Lung (tissue), 12 donors: ENCODE measurements around the gene LTB4R. TPM values are rescaled to one million over a fixed set of nuclear protein-coding genes. Genes with fewer than 3 reads are reported as not detected.

ENCODE experiments used
- ATAC-seq: fragments of 200-7000 bp; cut with Tn5 transposase; one replicate; pipeline ENCODE4 v1.9.1; 2020; ENCODE audit warnings: moderate number of reproducible peaks; ENCODE audit not compliant: insufficient read depth, low FRiP score
- DNase-seq, 3 donors: peaks; one replicate each; pipeline ENCODE4 v3.0.0-alpha.2; 2013 to 2017
- H3K27ac ChIP-seq, 2 donors: one replicate each; pipeline ENCODE4 v1.5.1; 2013; ENCODE audit warnings: mild to moderate bottlenecking in 2 of 2, moderate library complexity in 2 of 2, control low read depth in 1 of 2, inconsistent platforms in 1 of 2, low read depth in 1 of 2, low read length in 1 of 2
- H3K27me3 ChIP-seq, 3 donors: one replicate each; pipeline ENCODE4 v1.5.1; 2013; ENCODE audit warnings: low read length in 2 of 3; ENCODE audit not compliant: control insufficient read depth in 3 of 3, insufficient read depth in 3 of 3
- H3K36me3 ChIP-seq, 4 donors: one replicate each; pipeline ENCODE4 v1.5.1; 2013; ENCODE audit warnings: low read length in 4 of 4, mild to moderate bottlenecking in 1 of 4, moderate library complexity in 1 of 4; ENCODE audit not compliant: control insufficient read depth in 4 of 4, insufficient read depth in 4 of 4
- H3K4me1 ChIP-seq, 5 donors: one replicate each; pipeline ENCODE4 v1.5.1; 2013; ENCODE audit warnings: low read length in 5 of 5, mild to moderate bottlenecking in 2 of 5, moderate library complexity in 1 of 5; ENCODE audit not compliant: control insufficient read depth in 5 of 5, insufficient read depth in 5 of 5
- H3K4me3 ChIP-seq: one replicate; pipeline ENCODE4 v1.5.1; 2013; ENCODE audit warnings: mild to moderate bottlenecking, control low read depth, moderate library complexity
- H3K9ac ChIP-seq, 2 donors: one replicate each; pipeline ENCODE4 v1.5.1; 2013; ENCODE audit warnings: low read length in 2 of 2, control low read depth in 1 of 2; ENCODE audit not compliant: insufficient read depth in 1 of 2
- H3K9me3 ChIP-seq, 4 donors: one replicate each; pipeline ENCODE4 v1.5.1; 2013; ENCODE audit warnings: low read length in 3 of 4, mild to moderate bottlenecking in 1 of 4, moderate library complexity in 1 of 4; ENCODE audit not compliant: control insufficient read depth in 4 of 4, insufficient read depth in 3 of 4
- CTCF ChIP-seq: IDR thresholded peaks from 2 replicates; pipeline ENCODE4 v1.5.1; 2012; ENCODE audit warnings: mild to moderate bottlenecking; ENCODE audit errors: control extremely low read depth, extremely low read depth
- WGBS, 2 donors: extraction: QIAGEN DNeasy Blood & Tissue Kit; methylation state at CpG; one replicate each; pipeline ENCODE4 v1.1.7; 2013; 5-methylcytosine and 5-hydroxymethylcytosine counted together
- polyA plus RNA-seq, 2 donors: library from polyadenylated mRNA; stranded (reverse); fragments of 200-250 nt; gene quantifications; one replicate each; pipeline ENCODE4 v1.2.1, GENCODE V29; 2013
- total RNA-seq, 2 donors: library from RNA; depleted of rRNA in 1 of 2; stranded (reverse); fragments of >200 nt in 1 of 2; gene quantifications; one replicate each; pipeline ENCODE4 v1.2.1, GENCODE V29; 2014 to 2021
- donor health status: control.
- donor health status: control.
- donor health status: Bipolar disorder and iron deficiency.
- donor health status: healthy.
- donor health status: DM: yes; HTN: yes; CAD: no.

LTB4R gene
- total and polyA plus RNA-seq, 4 donors: 4.4 to 47.0 (median 11.0) TPM

GRCh38 chr14:24277606-24278321 lies 33.5 kb upstream of the LTB4R start:
- 48 to 65% methylated on average over 11 of the region's 11 CpGs for WGBS, 2 donors
- Histone ChIP-seq H3K27ac (peak overlapping the region in 1 of 2 donors; percentile 30), H3K4me1 (peaks cover 0 to 5% (median 2%) of the 10 kb centered on the region in 5 donors), H3K27me3 (no peaks in the 10 kb centered on the region), H3K9me3 (no peaks in the 10 kb centered on the region), H3K4me3 (no peak overlapping the region), H3K36me3 (no peaks in the 10 kb centered on the region), H3K9ac (peak overlapping the region in 1 of 2 donors; percentile 25)
- DNase-seq (no peak), ATAC-seq (no peak)
- no peak for TF ChIP-seq CTCF

- no peak overlapping the region for H3K9ac ChIP-seq
- DNase-seq: no peak
- no peak overlapping the region for H3K4me3 ChIP-seq
- peaks cover 0 to 5% (median 0%) of the 10 kb centered on the region in 5 donors for H3K4me1 ChIP-seq
- no peak for ATAC-seq
- no peaks in the 10 kb centered on the region for H3K27me3 ChIP-seq
- no peak overlapping the region for H3K27ac ChIP-seq
- H3K9me3 ChIP-seq: no peaks in the 10 kb centered on the region
- 92 to 93% methylated on average over 5 of the region's 5 CpGs for WGBS, 2 donors
- no peaks in the 10 kb centered on the region for H3K36me3 ChIP-seq
- TF ChIP-seq CTCF: no peak
Measured at GRCh38 chr14:24278424-24278823, 32.9 kb upstream of the LTB4R start.

GRCh38 chr14:24279301-24280186 lies 31.8 kb upstream of the LTB4R start:
- ATAC-seq: no peak
- H3K36me3 ChIP-seq: no peaks in the 10 kb centered on the region
- no peak for DNase-seq
- whole genome bisulfite sequencing, 2 donors: 58 to 73% methylated on average over 11 of the region's 11 CpGs
- H3K9me3 ChIP-seq: no peaks in the 10 kb centered on the region
- no peak overlapping the region for H3K9ac ChIP-seq
- no peak overlapping the region for H3K4me3 ChIP-seq
- H3K4me1 ChIP-seq: peaks cover 0 to 5% (median 0%) of the 10 kb centered on the region in 5 donors
- no peaks in the 10 kb centered on the region for H3K27me3 ChIP-seq
- TF ChIP-seq CTCF: no peak
- peak overlapping the region in 1 of 2 donors; percentile 81 for H3K27ac ChIP-seq
